WTC11 (cell line): ENCODE measurements around the gene TUT4.

Experiments
- CTCF ChIP-seq: fragments of 200-600 bp; IDR thresholded peaks from 2 replicates; pipeline ENCODE4 v1.8.0; 2022; ENCODE audit warnings: antibody characterized with exemption
- E2F5 ChIP-seq: sonication (generic); formaldehyde crosslinking; IDR thresholded peaks from 2 replicates; pipeline ENCODE4 v1.8.1; 2022; ENCODE audit warnings: mild to moderate bottlenecking, moderate library complexity, missing genetic modification reagents
- ELF4 ChIP-seq: sonication (generic); formaldehyde crosslinking; IDR thresholded peaks from 2 replicates; pipeline ENCODE4 v1.8.1; 2022; ENCODE audit warnings: low read depth, mild to moderate bottlenecking, moderate library complexity, missing genetic modification reagents
- ESRRA ChIP-seq: sonication (generic); formaldehyde crosslinking; IDR thresholded peaks from 2 replicates; pipeline ENCODE4 v1.8.1; 2022; ENCODE audit warnings: mild to moderate bottlenecking, missing genetic modification reagents, borderline replicate concordance
- USF1 ChIP-seq: sonication (generic); formaldehyde crosslinking; IDR thresholded peaks from 2 replicates; pipeline ENCODE4 v1.8.0; 2022; ENCODE audit warnings: mild to moderate bottlenecking, missing genetic modification reagents

GRCh38 chr1:52544665-52545525 is 8.0 kb downstream of the TUT4 start:
- TF ChIP-seq ELF4 (CRISPR knock-in tag) = no peak
- no peak for TF ChIP-seq ESRRA (CRISPR knock-in tag)
- no peak for TF ChIP-seq USF1
- TF ChIP-seq CTCF = no peak
- TF ChIP-seq E2F5 (CRISPR knock-in tag) = no peak
